NCI-H524 (cell line): Measurements from ENCODE around the gene ABCA13.
A peak's percentile ranks its signal among the peaks of the same experiment; 100 is the strongest.

ENCODE experiments used
- DNase-seq, 2 experiments: peaks; one replicate each; lab custom pipeline; 2025; lab: John Stamatoyannopoulos, UW

ABCA13 gene

GRCh38 chr7:48438206-48438605 lies 266.9 kb downstream of the ABCA13 start:
- no peak for DNase-seq

GRCh38 chr7:48441848-48442492 lies 270.7 kb downstream of the ABCA13 start:
- DNase-seq: no peak

GRCh38 chr7:48443051-48443450 lies 271.8 kb downstream of the ABCA13 start:
- no peak for DNase-seq

GRCh38 chr7:48446721-48447120 lies 275.5 kb downstream of the ABCA13 start:
- no peak for DNase-seq

- DNase-seq: no peak
These were observed 281.0 kb downstream of the ABCA13 start for GRCh38 chr7:48452218-48452617.

- no peak for DNase-seq
These were observed 283.5 kb downstream of the ABCA13 start for GRCh38 chr7:48454750-48455192.

- no peak for DNase-seq
These were observed 284.1 kb downstream of the ABCA13 start for GRCh38 chr7:48455363-48455762.

GRCh38 chr7:48458701-48459524 lies 287.7 kb downstream of the ABCA13 start:
- no peak for DNase-seq

- no peak for DNase-seq
These were observed 295.5 kb downstream of the ABCA13 start for GRCh38 chr7:48466713-48467112.

GRCh38 chr7:48471196-48471595 lies 299.9 kb downstream of the ABCA13 start:
- no peak for DNase-seq

- DNase-seq: no peak
These were observed 301.4 kb downstream of the ABCA13 start for GRCh38 chr7:48472640-48473039.

- no peak for DNase-seq
These were observed 302.1 kb downstream of the ABCA13 start for GRCh38 chr7:48473205-48473865.

- DNase-seq: no peak
These were observed 310.0 kb downstream of the ABCA13 start for GRCh38 chr7:48481235-48481634.

- DNase-seq: peak in 1 of 2 experiments; percentile 8
These were observed 326.3 kb downstream of the ABCA13 start for GRCh38 chr7:48497521-48497920.

- no peak for DNase-seq
These were observed 330.8 kb downstream of the ABCA13 start for GRCh38 chr7:48502021-48502420.

GRCh38 chr7:48505051-48505450 lies 333.8 kb downstream of the ABCA13 start:
- no peak for DNase-seq

GRCh38 chr7:48505466-48505865 lies 334.2 kb downstream of the ABCA13 start:
- DNase-seq: no peak

- DNase-seq: no peak
These were observed 335.3 kb downstream of the ABCA13 start for GRCh38 chr7:48506569-48506968.

GRCh38 chr7:48511080-48511479 lies 339.8 kb downstream of the ABCA13 start:
- peak; percentile 77 to 87 for DNase-seq

GRCh38 chr7:48512892-48513291 lies 341.6 kb downstream of the ABCA13 start:
- no peak for DNase-seq

GRCh38 chr7:48515171-48515570 lies 343.9 kb downstream of the ABCA13 start:
- no peak for DNase-seq

- DNase-seq: no peak
These were observed 346.8 kb downstream of the ABCA13 start for GRCh38 chr7:48518092-48518491.

- no peak for DNase-seq
These were observed 351.4 kb downstream of the ABCA13 start for GRCh38 chr7:48522692-48523091.
